ENCODE results near the gene HSD17B13.
"Not testable (repeated sequence)": the region's sequence is repeated elsewhere in the genome, so short reads cannot be mapped to it uniquely, and the experiment has no call there.

HSD17B13 gene

GRCh38 chr4:87315000-87315399, 7.7 kb downstream of the HSD17B13 start:
- not testable (repeated sequence) for DNase-seq

GRCh38 chr4:87313756-87314155, 8.9 kb downstream of the HSD17B13 start:
- DNase-seq = no peak

GRCh38 chr4:87311684-87312083, 11.0 kb downstream of the HSD17B13 start:
- no peak for DNase-seq

- no peak for DNase-seq
These were observed 11.9 kb downstream of the HSD17B13 start for GRCh38 chr4:87310691-87311335.

- DNase-seq = no peak
These were observed 13.1 kb downstream of the HSD17B13 start for GRCh38 chr4:87309625-87310024.

GRCh38 chr4:87306056-87306455, 16.6 kb downstream of the HSD17B13 start:
- DNase-seq = no peak

- no peak for DNase-seq
These were observed 17.1 kb downstream of the HSD17B13 start for GRCh38 chr4:87305562-87305961.

- DNase-seq = no peak
These were observed 17.8 kb downstream of the HSD17B13 start for GRCh38 chr4:87304745-87305432.

- no peak for DNase-seq
These were observed 22.8 kb downstream of the HSD17B13 start for GRCh38 chr4:87299898-87300297.

GRCh38 chr4:87298362-87298761, 24.3 kb downstream of the HSD17B13 start:
- no peak for DNase-seq

- not testable (repeated sequence) for DNase-seq
These were observed 27.8 kb downstream of the HSD17B13 start for GRCh38 chr4:87294911-87295310.

GRCh38 chr4:87293889-87294288, 28.8 kb downstream of the HSD17B13 start:
- not testable (repeated sequence) for DNase-seq

- DNase-seq = no peak
These were observed 35.7 kb downstream of the HSD17B13 start for GRCh38 chr4:87286970-87287369.

- DNase-seq = not testable (repeated sequence)
These were observed 38.4 kb downstream of the HSD17B13 start for GRCh38 chr4:87284268-87284667.

GRCh38 chr4:87283151-87283550, 39.5 kb downstream of the HSD17B13 start:
- DNase-seq = no peak

GRCh38 chr4:87281603-87282002, 41.1 kb downstream of the HSD17B13 start:
- DNase-seq = no peak

GRCh38 chr4:87278335-87278794, 44.3 kb downstream of the HSD17B13 start:
- no peak for DNase-seq

- DNase-seq = no peak
These were observed 47.4 kb downstream of the HSD17B13 start for GRCh38 chr4:87275311-87275710.

GRCh38 chr4:87274803-87275202, 47.9 kb downstream of the HSD17B13 start:
- DNase-seq = no peak

GRCh38 chr4:87274327-87274726, 48.4 kb downstream of the HSD17B13 start:
- DNase-seq = no peak

GRCh38 chr4:87270825-87271224, 51.9 kb downstream of the HSD17B13 start:
- no peak for DNase-seq

- no peak for DNase-seq
These were observed 52.5 kb downstream of the HSD17B13 start for GRCh38 chr4:87270144-87270543.

GRCh38 chr4:87268411-87268810, 54.3 kb downstream of the HSD17B13 start:
- DNase-seq = no peak

- no peak for DNase-seq
These were observed 55.7 kb downstream of the HSD17B13 start for GRCh38 chr4:87266986-87267385.

GRCh38 chr4:87262886-87263285, 59.8 kb downstream of the HSD17B13 start:
- no peak for DNase-seq

Measured in NCI-H187 (cell line).